Cardiac septum (tissue), 1 donor: ENCODE data around the gene APOBEC3G. TPM values are rescaled to one million over a fixed set of nuclear protein-coding genes. Genes with fewer than 3 reads are reported as not detected.

Experiments
- DNase-seq: peaks from one replicate; pipeline ENCODE4 v3.0.0-alpha.2; 2020; ENCODE audit warnings: low spot score
- intact Hi-C: fragments of 100-400 bp; cut with DNase I; formaldehyde crosslinking; loops from one replicate; pipeline ENCODE4 v1.14.0; 2022
- total RNA-seq: library from RNA; stranded (reverse); fragmentation: NEBNext Ultra II Directional; extraction: Animal tissue kit (Norgen Biotek cat#: 25700); gene quantifications from one replicate; pipeline ENCODE4 v1.2.1, GENCODE V29; 2021
- donor health status: DM: no; HTN: no; CAD: no.

Gene APOBEC3G
- total RNA-seq, 1 donor from 2014 or later = 2.2 TPM

- intact Hi-C loops = no loop called here
- DNase-seq = no peak
Observed at GRCh38 chr22:39135092-39135896, 58.2 kb downstream of the APOBEC3G start.

DNA sequence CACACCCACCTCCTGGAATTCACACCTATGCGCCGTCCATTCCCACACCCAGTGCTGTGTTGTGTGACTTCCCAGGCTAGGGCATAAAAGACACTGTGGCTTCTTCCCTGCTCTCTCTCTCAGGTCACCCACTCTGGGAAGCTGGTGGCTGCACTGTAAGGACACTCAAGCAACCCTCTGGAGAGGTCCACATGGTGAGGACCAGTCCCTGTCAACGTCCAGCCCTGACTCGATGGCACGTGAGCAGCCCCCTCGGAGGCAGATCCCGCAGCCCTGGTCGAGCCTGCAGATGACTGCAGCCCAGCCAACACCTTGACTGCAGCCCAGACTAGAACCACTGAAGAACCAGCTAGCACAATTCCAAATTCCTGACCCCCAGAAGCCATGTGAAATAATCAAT, 59.2 kb downstream of the APOBEC3G start:
- DNase-seq = no peak
- intact Hi-C loops = no loop called here

Other genes starting within 250 kb of the APOBEC3G start
- gene NPTXR, start 233.2 kb upstream of the APOBEC3G start, total RNA-seq = 23.5 TPM
- gene CBX6, start 205.1 kb upstream of the APOBEC3G start, total RNA-seq = 60.3 TPM
- gene APOBEC3A, start 119.7 kb upstream of the APOBEC3G start, total RNA-seq = 1.7 TPM
- 0.54 TPM for gene APOBEC3B, start 94.9 kb upstream of the APOBEC3G start, total RNA-seq
- gene APOBEC3C, start 63.0 kb upstream of the APOBEC3G start, total RNA-seq = 22.1 TPM
- 1.3 TPM for gene APOBEC3D, start 56.1 kb upstream of the APOBEC3G start, total RNA-seq
- 5.7 TPM for gene APOBEC3F, start 36.4 kb upstream of the APOBEC3G start, total RNA-seq
- gene APOBEC3H, start 20.0 kb downstream of the APOBEC3G start, total RNA-seq = not detected
- 89.6 TPM for gene CBX7, start 75.4 kb downstream of the APOBEC3G start, total RNA-seq
- gene PDGFB, start 167.7 kb downstream of the APOBEC3G start, total RNA-seq = 21.2 TPM
- 317 TPM for gene RPL3, start 242.3 kb downstream of the APOBEC3G start, total RNA-seq